Neural progenitor cell (in vitro differentiated cells): ENCODE data around the gene HMGCR. TPM values are rescaled to one million over a fixed set of nuclear protein-coding genes. Genes with fewer than 3 reads are reported as not detected.
"Not testable (repeated sequence)": the region's sequence is repeated elsewhere in the genome, so short reads cannot be mapped to it uniquely, and the experiment has no call there.

ENCODE experiments used
- DNase-seq: peaks from one replicate; pipeline ENCODE4 v3.0.0-alpha.2; 2016; ENCODE audit warnings: low spot score
- H2AFZ ChIP-seq: fragments of 200-600 bp; sonication (generic); replicated peaks from 2 replicates; pipeline ENCODE4 v1.6.1; 2016; ENCODE audit warnings: antibody characterized with exemption
- H3F3A ChIP-seq: fragments of 200-600 bp; sonication (generic); 2 replicates; pipeline ENCODE4 v1.6.1; 2016; ENCODE audit warnings: antibody characterized with exemption, low read depth
- H3K27ac ChIP-seq: fragments of 200-600 bp; sonication (generic); 2 replicates; pipeline ENCODE4 v1.5.1; 2016; ENCODE audit warnings: mild to moderate bottlenecking
- H3K27me3 ChIP-seq: fragments of 200-600 bp; sonication (generic); 2 replicates; pipeline ENCODE4 v1.6.1; 2016; ENCODE audit warnings: mild to moderate bottlenecking, moderate library complexity
- H3K36me3 ChIP-seq: fragments of 200-600 bp; sonication (generic); 2 replicates; pipeline ENCODE4 v1.5.1; 2016
- H3K4me1 ChIP-seq: fragments of 200-600 bp; sonication (generic); 2 replicates; pipeline ENCODE4 v1.6.1; 2016; ENCODE audit warnings: mixed run types
- H3K4me2 ChIP-seq: fragments of 200-600 bp; sonication (generic); 2 replicates; pipeline ENCODE4 v1.6.1; 2016
- H3K4me3 ChIP-seq: fragments of 200-600 bp; sonication (generic); 2 replicates; pipeline ENCODE4 v1.5.1; 2016
- H3K79me2 ChIP-seq: fragments of 200-600 bp; sonication (generic); 2 replicates; pipeline ENCODE4 v1.6.1; 2016; ENCODE audit warnings: low read depth
- H3K9ac ChIP-seq: fragments of 200-600 bp; sonication (generic); 2 replicates; pipeline ENCODE4 v1.6.1; 2016
- H3K9me3 ChIP-seq: fragments of 200-600 bp; sonication (generic); 2 replicates; pipeline ENCODE4 v1.5.1; 2016; ENCODE audit warnings: low read depth
- H4K20me1 ChIP-seq: fragments of 200-600 bp; sonication (generic); 2 replicates; pipeline ENCODE4 v1.6.1; 2016; ENCODE audit warnings: low read depth
- H3K27ac Mint-ChIP-seq: 3 replicates; pipeline ENCODE4 v1.8.0; 2021; ENCODE audit warnings: mixed read lengths
- H3K27me3 Mint-ChIP-seq: 2 replicates; pipeline ENCODE4 v1.8.0; 2022; ENCODE audit warnings: low read depth, mild to moderate bottlenecking, inconsistent platforms, moderate library complexity, mixed read lengths; ENCODE audit not compliant: insufficient read depth
- H3K36me3 Mint-ChIP-seq: 3 replicates; pipeline ENCODE4 v1.8.0; 2021; ENCODE audit warnings: mixed read lengths
- H3K4me1 Mint-ChIP-seq: 3 replicates; pipeline ENCODE4 v1.8.0; 2021; ENCODE audit warnings: mixed read lengths
- H3K4me3 Mint-ChIP-seq: 3 replicates; pipeline ENCODE4 v1.8.0; 2021; ENCODE audit warnings: mild to moderate bottlenecking, moderate library complexity, mixed read lengths
- H3K9me3 Mint-ChIP-seq: 3 replicates; pipeline ENCODE4 v1.8.0; 2020; ENCODE audit warnings: mixed read lengths
- CTCF ChIP-seq: fragments of 200-600 bp; sonication (generic); IDR thresholded peaks from 2 replicates; pipeline ENCODE4 v1.5.1; 2017; ENCODE audit warnings: antibody characterized with exemption, mild to moderate bottlenecking
- EZH2 ChIP-seq: fragments of 200-600 bp; sonication (generic); IDR thresholded peaks from 2 replicates; pipeline ENCODE4 v1.6.1; 2017; ENCODE audit warnings: antibody characterized with exemption, mild to moderate bottlenecking, moderate library complexity
- EZH2phosphoT487 ChIP-seq: fragments of 200-600 bp; sonication (generic); IDR thresholded peaks from 2 replicates; pipeline ENCODE4 v1.6.1; 2017; ENCODE audit warnings: antibody characterized with exemption
- total RNA-seq: library from RNA; depleted of rRNA; stranded (reverse); fragments of >200 nt; gene quantifications from 2 replicates; pipeline ENCODE4 v1.2.3, GENCODE V29; 2015; ENCODE audit warnings: low replicate concordance

Gene HMGCR
- total RNA-seq = 227 and 248 TPM in 2 replicates

- H3K27ac Mint-ChIP-seq = no peak within 1 kb of the TSS
- H3K9me3 ChIP-seq = no peaks in the 10 kb centered on the region
- peaks cover 23% of the 10 kb centered on the region for H3K4me1 Mint-ChIP-seq
Observed at GRCh38 chr5:75336615-75337336, at the start of gene HMGCR. TSS of gene HMGCR (plus strand) at chr5:75337220. CDS start at chr5:75342606, 5,386 bp downstream.

GRCh38 chr5:75291844-75292243 lies 45.2 kb upstream of the HMGCR start:
- not testable (repeated sequence) for H3K36me3 ChIP-seq, H4K20me1 ChIP-seq, H3K79me2 ChIP-seq, H3K27me3 Mint-ChIP-seq, H3K4me1 ChIP-seq, H2AFZ ChIP-seq, H3K27me3 ChIP-seq, H3K4me3 ChIP-seq, H3K4me3 Mint-ChIP-seq, H3K9me3 ChIP-seq, DNase-seq, H3K27ac ChIP-seq, H3K9ac ChIP-seq, H3K27ac Mint-ChIP-seq, H3K4me2 ChIP-seq, H3K4me1 Mint-ChIP-seq, H3F3A ChIP-seq, H3K36me3 Mint-ChIP-seq
- H3K9me3 Mint-ChIP-seq = peaks cover 14% of the 10 kb centered on the region

More at GRCh38 chr5:75336615-75337336, at the start of gene HMGCR:
- peak within 1 kb of the TSS; percentile 94 for H3K4me2 ChIP-seq
- TF ChIP-seq CTCF (peak; percentile 35), EZH2 (no peak)
- peak within 1 kb of the TSS; percentile 18 for H2AFZ ChIP-seq
- peaks cover 43% of the 10 kb centered on the region for H4K20me1 ChIP-seq
- H3K27ac ChIP-seq = peak within 1 kb of the TSS; percentile 93
- H3K4me3 Mint-ChIP-seq = no peak within 1 kb of the TSS
- DNase-seq = peak; percentile 99
- H3F3A ChIP-seq = peaks cover 13% of the 10 kb centered on the region
- no peaks in the 10 kb centered on the region for H3K36me3 ChIP-seq
- H3K4me1 ChIP-seq = peaks cover 29% of the 10 kb centered on the region
- H3K27me3 Mint-ChIP-seq = peaks cover 4% of the 10 kb centered on the region
- H3K4me3 ChIP-seq = peak within 1 kb of the TSS; percentile 84
- peaks cover 47% of the 10 kb centered on the region for H3K79me2 ChIP-seq
- H3K27me3 ChIP-seq = no peaks in the 10 kb centered on the region
- H3K36me3 Mint-ChIP-seq = peaks cover 21% of the 10 kb centered on the region
- peaks cover 6% of the 10 kb centered on the region for H3K9me3 Mint-ChIP-seq
- H3K9ac ChIP-seq = peak within 1 kb of the TSS; percentile 80

GRCh38 chr5:75300084-75300483 lies 36.9 kb upstream of the HMGCR start:
- H3K4me1 ChIP-seq = no peaks in the 10 kb centered on the region
- Mint-ChIP-seq H3K36me3 (no peaks in the 10 kb centered on the region), H3K4me1 (no peaks in the 10 kb centered on the region), H3K4me3 (no peak overlapping the region), H3K27me3 (peaks cover 2% of the 10 kb centered on the region), H3K9me3 (peaks cover 13% of the 10 kb centered on the region), H3K27ac (no peak overlapping the region)
- H3K27ac ChIP-seq = no peak overlapping the region
- TF ChIP-seq CTCF (no peak), EZH2phosphoT487 (no peak), EZH2 (no peak)
- H3K79me2 ChIP-seq = no peaks in the 10 kb centered on the region
- no peaks in the 10 kb centered on the region for H3F3A ChIP-seq
- H3K9me3 ChIP-seq = peaks cover 8% of the 10 kb centered on the region
- no peak overlapping the region for H3K9ac ChIP-seq
- no peak overlapping the region for H3K4me3 ChIP-seq
- no peaks in the 10 kb centered on the region for H3K36me3 ChIP-seq
- H2AFZ ChIP-seq = no peak overlapping the region
- DNase-seq = no peak
- no peaks in the 10 kb centered on the region for H3K27me3 ChIP-seq
- no peak overlapping the region for H3K4me2 ChIP-seq
- no peaks in the 10 kb centered on the region for H4K20me1 ChIP-seq

GRCh38 chr5:75303419-75303818 lies 33.6 kb upstream of the HMGCR start:
- Mint-ChIP-seq H3K9me3 (peaks cover 12% of the 10 kb centered on the region), H3K27ac (no peak overlapping the region), H3K4me1 (no peaks in the 10 kb centered on the region), H3K27me3 (peaks cover 2% of the 10 kb centered on the region), H3K4me3 (no peak overlapping the region), H3K36me3 (no peaks in the 10 kb centered on the region)
- Histone ChIP-seq H3K27ac (no peak overlapping the region), H4K20me1 (no peaks in the 10 kb centered on the region), H2AFZ (no peak overlapping the region), H3K27me3 (no peaks in the 10 kb centered on the region), H3K4me3 (no peak overlapping the region), H3K9me3 (no peaks in the 10 kb centered on the region), H3K4me2 (no peak overlapping the region), H3K4me1 (no peaks in the 10 kb centered on the region), H3K79me2 (no peaks in the 10 kb centered on the region), H3F3A (no peaks in the 10 kb centered on the region), H3K36me3 (no peaks in the 10 kb centered on the region), H3K9ac (no peak overlapping the region)
- DNase-seq = no peak
- no peak for TF ChIP-seq EZH2
